GM19328 (cell line): Measurements from ENCODE around the gene BMPR2.
"Not testable (repeated sequence)": the region's sequence is repeated elsewhere in the genome, so short reads cannot be mapped to it uniquely, and the experiment has no call there.

Experiments used
- ATAC-seq: cut with Tn5 transposase; IDR thresholded peaks from one replicate; pipeline ENCODE4 v1.9.1; 2021; ENCODE audit warnings: mild to moderate bottlenecking, moderate library complexity; ENCODE audit not compliant: unreplicated experiment

The BMPR2 gene

DNA sequence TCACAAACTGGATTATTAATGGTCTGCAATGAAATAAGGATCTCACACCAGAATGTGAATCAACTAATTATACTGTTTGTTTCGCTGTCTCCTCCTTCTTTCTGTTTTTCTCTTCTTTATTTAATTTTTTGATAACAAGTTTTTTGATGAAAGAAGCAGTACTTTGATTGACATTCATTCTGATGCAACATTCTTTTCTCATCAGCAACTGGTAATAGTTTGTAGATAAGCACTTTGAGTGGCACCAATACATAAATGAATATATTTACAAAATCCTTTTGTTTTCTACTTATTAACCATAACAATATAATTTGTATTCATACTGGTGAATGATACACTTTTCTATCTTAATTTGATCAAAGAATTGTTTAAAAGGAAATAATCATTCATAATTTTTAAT is 143.3 kb downstream of the BMPR2 start:
- no peak for ATAC-seq

DNA sequence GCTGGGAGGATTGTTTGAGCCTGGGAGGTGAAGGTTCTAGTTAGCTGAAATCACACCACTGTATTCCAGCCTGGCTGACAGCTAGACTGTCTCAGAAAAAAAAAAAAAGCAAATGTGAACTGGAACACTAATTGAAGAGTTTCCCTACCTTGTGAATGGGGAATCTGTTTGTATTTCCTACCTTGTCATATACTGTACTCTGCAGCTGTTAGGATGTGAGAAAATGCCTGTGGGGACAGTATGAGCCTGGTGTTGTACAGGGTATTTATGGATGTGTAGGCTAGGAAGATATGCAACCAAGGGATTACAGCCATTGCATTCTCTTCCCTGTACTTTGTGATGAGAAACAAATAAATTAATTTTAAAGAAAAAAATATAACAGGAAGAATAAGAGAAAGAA is 145.3 kb downstream of the BMPR2 start:
- ATAC-seq, result no peak

DNA sequence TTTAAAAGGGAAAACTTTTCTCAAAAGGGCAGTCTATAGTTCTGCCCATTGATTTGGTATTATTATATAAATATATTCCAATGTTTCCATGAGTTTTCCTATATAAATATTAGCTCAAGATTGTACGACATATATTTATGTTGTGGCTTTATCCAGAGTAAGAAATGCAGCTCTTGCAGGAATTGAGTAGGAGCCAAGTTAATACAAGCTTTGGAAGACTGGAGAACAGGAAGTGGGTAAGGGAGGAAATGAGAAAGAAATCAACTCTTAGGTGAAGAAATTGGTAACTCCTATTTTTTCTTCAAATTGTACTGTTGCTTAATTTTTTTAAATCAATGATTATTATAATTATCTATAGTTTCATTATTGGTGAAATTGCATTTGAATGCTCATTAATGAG is 153.3 kb downstream of the BMPR2 start:
- ATAC-seq, result no peak

DNA sequence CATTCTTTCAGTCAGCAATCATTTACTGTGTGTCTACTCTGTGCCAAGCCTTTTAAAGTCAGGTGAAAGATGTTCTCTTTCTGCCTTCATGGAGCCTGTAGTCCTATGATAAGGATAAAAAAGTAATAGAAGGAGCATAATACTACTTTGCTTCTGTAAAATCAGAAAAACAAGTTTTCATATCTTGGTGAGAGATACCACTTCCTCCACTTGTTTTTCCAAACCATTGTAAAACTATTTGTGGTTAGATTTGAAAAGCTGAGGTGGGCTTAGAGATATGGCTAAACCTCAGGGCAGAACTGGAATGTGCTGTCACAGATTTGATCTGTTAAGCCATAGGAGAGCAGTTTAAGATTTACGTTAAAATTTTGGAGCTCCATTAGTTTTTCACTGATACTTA is 153.9 kb downstream of the BMPR2 start:
- no peak for ATAC-seq

DNA sequence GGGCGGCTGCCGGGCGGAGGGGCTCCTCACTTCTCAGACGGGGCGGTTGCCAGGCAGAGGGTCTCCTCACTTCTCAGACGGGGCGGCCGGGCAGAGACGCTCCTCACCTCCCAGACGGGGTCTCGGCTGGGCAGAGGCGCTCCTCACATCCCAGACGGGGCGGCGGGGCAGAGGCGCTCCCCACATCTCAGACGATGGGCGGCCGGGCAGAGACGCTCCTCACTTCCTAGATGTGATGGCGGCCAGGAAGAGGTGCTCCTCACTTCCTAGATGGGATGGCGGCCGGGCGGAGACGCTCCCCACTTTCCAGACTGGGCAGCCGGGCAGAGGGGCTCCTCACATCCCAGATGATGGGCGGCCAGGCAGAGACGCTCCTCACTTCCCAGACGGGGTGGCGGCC is 159.2 kb downstream of the BMPR2 start:
- not testable (repeated sequence) for ATAC-seq

DNA sequence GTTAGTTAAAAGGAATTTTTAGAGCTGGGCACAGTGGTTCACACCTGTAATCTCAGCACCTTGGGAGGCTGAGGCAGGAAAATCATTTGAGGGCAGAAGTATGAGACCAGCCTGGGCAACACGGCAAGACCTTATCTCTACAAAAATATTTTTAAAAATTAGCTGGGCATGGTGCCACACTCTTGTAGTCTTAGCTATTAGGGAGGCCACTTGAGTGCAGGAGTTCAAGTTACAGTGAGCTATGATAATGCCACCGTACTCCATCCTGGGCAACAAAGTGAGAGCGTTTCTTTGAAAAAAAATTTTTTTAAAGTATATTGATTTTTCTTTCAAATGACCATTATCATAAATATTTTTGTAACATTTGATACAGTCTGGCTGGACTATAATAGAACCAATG is 165.0 kb downstream of the BMPR2 start:
- no peak for ATAC-seq

DNA sequence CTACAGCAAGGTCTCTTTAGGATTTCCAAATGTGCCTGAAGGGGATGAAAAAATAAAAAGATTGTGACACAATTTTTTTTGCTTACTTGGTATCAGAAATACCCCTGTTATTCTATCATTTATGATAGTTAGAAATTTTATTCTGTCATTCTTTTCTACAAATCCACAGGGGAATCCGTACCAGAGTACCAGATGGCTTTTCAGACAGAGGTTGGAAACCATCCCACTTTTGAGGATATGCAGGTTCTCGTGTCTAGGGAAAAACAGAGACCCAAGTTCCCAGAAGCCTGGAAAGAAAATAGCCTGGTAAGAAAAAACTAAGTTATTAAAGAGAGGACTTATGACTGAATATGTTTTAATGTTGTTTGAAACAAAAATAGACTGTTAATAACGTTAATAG is 166.0 kb downstream of the BMPR2 start:
- no peak for ATAC-seq

DNA sequence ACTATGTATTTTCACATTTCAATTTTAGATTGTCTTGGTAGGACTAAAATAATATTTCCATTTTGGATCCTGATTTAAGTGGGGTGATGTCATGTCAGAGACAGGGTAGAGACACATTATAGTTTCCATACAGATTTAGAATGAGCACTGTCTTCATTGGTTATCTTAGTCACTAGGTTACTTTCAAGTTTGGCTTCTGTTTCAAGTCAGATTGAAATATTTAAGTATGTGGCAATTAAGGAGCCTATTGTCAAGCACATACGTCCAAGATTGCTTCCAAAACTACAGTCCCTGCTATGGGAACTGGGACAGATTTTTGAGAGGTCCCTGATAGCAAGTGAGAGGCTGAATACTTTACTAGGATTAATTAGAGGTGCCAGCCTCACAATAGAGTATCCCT is 169.4 kb downstream of the BMPR2 start:
- ATAC-seq, result no peak

DNA sequence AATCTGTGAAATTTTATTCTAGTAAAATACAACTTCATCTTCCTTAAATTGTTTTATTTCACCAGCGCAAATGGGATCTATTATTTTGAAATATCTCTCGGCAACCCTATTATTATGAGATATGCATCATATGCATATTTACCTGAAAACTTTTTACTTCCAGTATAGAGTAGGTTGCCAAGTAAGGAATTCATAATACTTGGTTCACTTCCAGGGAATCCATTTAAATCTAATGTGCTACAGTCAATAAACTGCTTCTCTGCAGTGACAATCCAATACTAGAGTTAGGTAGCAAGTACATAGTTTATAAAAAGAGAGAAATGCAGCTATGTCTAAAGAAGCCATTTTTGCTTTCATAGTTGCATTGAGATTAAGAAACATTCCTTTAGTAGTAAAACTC is 169.8 kb downstream of the BMPR2 start:
- ATAC-seq, result no peak

DNA sequence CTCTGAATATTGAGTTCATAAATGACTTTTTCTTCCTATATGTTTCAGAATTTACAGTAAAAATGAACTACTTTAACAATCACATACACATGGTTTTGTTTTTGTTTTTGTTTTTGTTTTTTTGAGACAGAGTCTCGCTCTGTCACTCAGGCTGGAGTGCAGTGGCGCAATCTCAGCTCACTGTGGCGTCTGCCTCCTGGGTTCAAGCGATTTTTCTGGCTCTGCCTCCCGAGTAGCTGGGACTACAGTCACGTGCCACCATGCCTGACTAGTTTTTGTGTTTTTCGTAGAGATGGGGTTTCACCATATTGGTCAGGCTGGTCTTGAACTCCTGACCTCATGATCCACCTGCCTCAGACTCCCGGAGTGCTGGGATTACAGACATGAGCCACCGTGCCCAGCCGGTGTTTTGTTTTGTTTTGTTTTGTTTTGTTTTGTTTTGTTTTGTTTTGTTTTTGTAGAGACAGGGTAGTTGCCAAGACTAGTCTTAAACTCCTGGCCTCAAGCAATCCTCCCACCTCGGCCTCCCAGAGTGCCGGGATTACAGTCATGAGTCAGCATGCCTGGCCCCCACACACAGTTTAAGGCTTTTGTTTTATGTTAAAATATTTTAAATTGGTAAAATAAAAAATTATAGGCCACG is 170.5 kb downstream of the BMPR2 start:
- not testable (repeated sequence) for ATAC-seq

DNA sequence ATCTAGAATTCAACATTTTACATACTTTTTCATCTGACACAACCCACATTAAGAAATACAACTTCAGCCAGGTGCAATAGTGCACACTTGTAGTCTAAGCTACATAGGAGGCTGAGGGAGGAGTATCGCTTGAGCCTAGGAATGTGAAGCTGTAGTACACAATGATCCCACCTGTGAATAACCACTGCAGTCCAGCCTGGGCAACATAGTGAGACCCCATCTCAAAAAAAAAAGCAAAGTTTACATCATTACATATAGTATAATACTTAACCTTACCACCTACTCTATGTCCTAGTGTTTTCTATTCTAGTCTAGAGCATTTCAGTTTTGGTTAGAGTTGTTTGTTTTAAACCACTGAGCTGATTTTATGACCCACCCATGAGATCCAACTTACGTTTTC is 172.1 kb downstream of the BMPR2 start:
- ATAC-seq, result no peak

DNA sequence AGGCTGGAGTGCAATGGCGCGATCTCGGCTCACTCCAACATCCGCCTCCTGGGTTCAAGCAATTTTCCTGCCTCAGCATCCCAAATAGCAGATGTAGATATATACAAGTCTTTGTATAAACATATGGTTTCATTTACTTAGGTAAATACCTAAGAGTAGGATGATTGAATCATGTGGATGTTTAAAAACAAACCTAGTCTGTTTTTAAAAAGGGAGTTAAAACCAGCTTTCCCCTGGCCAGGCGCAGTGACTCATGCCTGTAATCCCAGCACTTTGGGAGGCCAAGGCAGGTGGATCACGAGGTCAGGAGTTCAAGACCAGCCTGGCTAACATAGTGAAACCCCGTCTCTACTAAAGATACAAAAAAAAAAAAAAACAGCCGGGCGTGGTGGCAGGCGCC is 174.9 kb downstream of the BMPR2 start:
- not testable (repeated sequence) for ATAC-seq

DNA sequence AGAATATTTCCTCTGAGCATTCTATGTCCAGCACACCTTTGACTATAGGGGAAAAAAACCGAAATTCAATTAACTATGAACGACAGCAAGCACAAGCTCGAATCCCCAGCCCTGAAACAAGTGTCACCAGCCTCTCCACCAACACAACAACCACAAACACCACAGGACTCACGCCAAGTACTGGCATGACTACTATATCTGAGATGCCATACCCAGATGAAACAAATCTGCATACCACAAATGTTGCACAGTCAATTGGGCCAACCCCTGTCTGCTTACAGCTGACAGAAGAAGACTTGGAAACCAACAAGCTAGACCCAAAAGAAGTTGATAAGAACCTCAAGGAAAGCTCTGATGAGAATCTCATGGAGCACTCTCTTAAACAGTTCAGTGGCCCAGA is 179.2 kb downstream of the BMPR2 start:
- no peak for ATAC-seq

DNA sequence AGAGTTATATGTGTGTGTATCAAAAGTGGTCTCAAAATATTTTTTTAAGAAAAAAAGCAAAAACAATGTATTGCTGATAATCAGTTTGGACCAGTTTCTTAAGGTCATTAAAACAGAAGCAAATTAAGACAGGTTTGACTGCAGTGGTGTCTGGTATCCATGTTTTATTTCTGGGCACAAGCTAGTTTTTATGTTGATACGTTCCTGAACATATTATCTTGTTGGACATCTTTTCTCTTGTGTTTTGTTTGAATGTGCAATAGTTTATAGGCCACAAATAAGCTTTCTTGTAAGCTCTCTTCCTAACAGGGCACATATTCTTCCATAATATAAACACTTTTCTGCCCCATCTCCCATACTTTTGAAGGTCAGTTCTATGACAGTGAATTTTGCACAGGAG is 184.1 kb downstream of the BMPR2 start:
- no peak for ATAC-seq

DNA sequence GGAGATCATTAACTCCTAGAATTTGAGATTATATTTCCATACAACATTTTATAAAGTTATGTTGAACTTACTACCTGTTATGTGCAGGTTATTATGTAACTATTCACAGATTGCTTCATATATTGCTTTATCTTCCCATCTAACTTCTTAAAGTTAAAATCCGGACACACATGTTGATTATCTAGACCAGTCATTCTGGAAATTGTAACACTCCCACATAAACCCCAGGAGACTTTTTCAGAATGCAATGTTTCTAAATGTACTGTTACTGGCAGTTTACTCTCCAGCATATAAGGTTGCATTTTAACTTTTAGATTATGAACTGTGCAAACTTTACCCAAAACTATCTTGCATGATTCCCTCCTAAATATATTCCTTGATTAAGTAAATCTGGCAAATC is 188.1 kb downstream of the BMPR2 start:
- ATAC-seq, result no peak

DNA sequence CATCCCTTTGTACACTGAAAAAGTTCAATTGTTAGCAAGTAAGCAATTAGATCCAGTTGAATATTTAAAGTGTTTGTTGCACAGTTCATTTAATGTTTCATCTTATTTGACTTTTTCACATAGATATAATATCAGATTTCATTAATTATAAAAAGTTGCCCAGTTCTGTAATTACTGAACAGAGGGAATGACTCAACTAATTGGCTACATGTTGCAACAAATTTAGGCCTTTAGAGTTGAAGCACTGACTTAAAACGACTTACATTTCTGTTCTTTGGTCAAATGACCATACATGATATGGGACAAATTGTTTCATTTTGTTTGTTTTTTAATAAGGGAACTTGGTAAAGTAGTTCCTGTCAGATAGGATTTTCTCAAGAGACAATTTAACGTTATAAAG is 190.2 kb downstream of the BMPR2 start:
- ATAC-seq, result no peak

DNA sequence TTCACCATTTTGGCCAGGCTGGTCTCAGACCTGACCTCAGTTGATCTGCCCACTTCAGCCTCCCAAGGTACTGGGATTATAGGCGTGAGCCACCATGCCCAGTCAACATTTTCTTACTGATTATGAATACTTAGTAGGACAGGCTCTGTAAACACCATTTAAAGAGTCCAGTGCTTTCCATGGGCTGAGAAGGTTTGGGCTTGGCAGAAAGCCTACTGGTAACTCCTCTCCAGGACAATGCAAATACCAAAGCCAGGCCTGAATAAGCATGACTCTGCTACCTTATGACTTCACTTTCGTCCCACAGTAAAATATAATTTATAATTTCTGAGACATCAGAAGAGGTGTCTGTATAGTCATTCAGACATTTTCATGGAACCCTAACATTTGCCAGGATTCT is 198.4 kb downstream of the BMPR2 start:
- no peak for ATAC-seq

DNA sequence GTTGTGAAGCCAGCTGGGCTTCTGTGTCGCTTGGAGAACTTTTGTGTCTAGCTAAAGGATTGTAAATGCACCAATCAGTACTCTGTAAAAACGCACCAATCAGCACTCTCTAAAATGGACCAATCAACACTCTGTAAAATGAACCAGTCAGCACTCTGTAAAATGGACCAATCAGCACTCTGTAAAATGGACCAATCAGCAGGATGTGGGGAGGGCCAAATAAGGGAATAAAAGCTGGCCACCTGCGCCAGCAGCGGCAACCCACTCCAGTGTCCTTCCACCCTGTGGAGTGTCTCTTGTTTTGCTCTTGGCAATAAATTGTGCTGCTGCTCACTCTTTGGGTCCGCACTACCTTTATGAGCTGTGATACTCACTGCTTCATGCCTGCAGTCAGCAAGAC is 199.1 kb downstream of the BMPR2 start:
- ATAC-seq, result not testable (repeated sequence)

DNA sequence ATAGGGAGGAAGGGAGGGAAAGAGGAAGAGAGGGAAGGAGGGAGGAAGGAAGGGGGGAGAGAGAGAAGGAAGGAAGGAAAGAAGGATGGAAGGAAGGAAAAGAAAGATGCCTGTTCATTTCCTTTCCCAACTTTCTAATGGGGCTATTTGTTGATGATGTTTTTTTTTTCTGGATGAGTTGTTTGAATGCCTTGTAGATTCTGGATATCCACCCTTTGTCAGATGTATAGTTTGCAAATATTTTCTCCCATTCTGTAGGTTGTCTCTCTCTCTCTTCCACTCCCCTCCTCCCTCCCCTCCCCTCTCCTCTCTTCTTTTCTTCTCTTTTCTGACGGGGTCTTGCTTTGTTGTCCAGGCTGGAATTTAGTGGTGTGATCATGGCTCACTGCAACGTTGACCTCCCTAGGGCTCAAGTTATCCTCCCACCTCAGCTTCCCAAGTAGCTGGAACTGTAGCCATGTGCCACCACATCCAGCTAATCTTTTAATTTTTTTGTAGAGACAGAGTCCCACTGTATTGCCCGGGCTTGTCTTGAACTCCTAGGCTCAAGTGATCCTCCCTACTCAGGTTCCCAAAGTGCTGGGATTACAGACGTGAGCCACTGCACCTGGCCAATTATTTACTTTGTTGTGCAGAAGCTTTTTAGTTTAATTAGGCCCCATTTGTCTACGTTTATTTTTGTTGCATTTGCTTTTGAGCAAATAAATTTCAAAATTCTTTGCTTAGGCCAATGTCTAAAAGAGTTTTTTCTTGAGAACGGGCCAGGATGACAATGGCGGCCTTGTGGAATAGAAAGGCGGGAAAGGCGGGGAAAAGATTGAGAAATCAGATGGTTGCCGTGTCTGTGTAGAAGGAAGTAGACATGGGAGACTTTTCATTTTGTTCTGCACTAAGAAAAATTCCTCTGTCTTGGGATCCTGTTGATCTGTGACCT is 201.4 kb downstream of the BMPR2 start:
- no peak for ATAC-seq

DNA sequence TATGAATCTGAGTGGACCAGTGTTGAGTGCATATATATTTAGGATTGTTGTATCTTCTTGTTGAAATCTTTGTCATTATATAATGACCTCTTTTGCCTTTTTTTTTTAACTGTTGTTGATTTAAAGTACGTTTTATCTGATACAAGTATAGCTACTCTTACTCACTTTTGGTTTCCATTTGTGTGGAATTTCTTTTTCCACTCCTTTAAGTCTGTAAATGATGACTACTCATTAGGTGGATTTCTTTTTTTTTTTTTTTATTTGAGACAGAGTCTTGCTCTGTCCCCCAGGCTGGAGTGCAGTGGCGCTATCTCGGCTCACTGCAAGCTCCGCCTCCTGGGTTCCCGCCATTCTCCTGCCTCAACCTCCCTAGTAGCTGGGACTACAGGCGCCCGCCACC is 206.7 kb downstream of the BMPR2 start:
- not testable (repeated sequence) for ATAC-seq

DNA sequence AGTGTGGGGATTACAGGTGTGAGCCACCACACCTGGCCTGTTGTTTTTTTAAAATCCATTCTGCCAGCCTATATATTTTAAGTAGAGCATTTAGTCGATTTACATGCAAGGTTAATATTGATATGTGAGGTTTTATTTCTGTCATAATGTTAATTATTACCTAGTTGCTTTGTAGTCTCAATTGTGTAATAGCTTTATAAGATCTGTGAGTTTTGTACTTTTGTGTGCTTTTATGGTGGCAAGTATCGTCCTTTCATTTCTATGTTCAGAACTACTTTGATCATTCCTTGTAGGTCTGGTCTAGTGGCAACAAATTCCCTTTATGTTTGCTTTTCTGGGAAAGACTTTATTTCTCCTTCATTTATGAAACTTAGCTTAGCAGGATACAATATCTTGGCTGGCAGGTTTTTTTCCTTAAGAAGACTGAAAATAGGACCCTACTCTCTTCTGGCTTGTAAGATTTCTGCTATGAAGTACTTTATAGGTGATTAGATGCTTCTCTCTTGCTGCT is 207.6 kb downstream of the BMPR2 start:
- ATAC-seq, result no peak
